IMR-90 (cell line): Measurements from ENCODE around the gene OSMR.

Experiments used
- BHLHE40 ChIP-seq: fragments of 150-350 bp; IDR thresholded peaks from 2 replicates; pipeline ENCODE4 v1.6.1; 2016; ENCODE audit warnings: mild to moderate bottlenecking, low read depth, low read length
- RAD21 ChIP-seq: IDR thresholded peaks from 2 replicates; pipeline ENCODE4 v1.6.1; 2012; ENCODE audit warnings: low read length, improper control_type of control experiment
- RFX5 ChIP-seq: IDR thresholded peaks from 2 replicates; pipeline ENCODE4 v1.8.0; 2012; ENCODE audit warnings: low read depth, mild to moderate bottlenecking, low read length, moderate library complexity
- TF ChIP-seq, protein P1 (sequence below): conservative IDR thresholded peaks from 2 replicates; pipeline ENCODE4 v1.5.1; 2012; ENCODE audit warnings: mild to moderate bottlenecking, low read depth, low read length, improper control_type of control experiment

DNA sequence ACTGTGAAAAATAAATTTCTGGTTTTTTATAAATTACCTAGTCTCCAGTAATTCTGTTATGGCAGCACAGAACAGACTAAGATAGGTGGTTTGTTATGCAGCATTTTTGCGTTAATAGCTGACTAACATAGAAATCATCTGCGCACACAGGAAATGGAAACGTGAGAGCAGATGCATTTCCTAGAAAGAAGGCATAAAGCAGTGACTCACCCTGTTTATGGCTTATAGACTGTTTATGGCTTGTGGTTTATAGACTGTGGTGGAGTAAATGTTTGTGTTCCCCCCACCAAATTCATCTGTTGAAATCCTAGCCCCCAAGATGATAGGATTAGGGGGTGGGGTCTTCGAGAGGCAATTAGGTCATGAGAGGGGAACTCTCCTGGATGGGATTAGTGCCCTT is 18.3 kb upstream of the OSMR start:
- TF ChIP-seq RFX5: no peak
- TF ChIP-seq, protein P1, sequence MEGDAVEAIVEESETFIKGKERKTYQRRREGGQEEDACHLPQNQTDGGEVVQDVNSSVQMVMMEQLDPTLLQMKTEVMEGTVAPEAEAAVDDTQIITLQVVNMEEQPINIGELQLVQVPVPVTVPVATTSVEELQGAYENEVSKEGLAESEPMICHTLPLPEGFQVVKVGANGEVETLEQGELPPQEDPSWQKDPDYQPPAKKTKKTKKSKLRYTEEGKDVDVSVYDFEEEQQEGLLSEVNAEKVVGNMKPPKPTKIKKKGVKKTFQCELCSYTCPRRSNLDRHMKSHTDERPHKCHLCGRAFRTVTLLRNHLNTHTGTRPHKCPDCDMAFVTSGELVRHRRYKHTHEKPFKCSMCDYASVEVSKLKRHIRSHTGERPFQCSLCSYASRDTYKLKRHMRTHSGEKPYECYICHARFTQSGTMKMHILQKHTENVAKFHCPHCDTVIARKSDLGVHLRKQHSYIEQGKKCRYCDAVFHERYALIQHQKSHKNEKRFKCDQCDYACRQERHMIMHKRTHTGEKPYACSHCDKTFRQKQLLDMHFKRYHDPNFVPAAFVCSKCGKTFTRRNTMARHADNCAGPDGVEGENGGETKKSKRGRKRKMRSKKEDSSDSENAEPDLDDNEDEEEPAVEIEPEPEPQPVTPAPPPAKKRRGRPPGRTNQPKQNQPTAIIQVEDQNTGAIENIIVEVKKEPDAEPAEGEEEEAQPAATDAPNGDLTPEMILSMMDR: no peak
- peak; percentile 76 for TF ChIP-seq BHLHE40
- TF ChIP-seq RAD21: no peak
